ENCODE measurements around the gene TMPRSS4.

GRCh38 chr11:118050208-118050891 lies 26.5 kb upstream of the TMPRSS4 start:
- TF ChIP-seq CTCF (IDR thresholded peaks at IDR 0.05): no peak
- no peak for TF ChIP-seq POLR2AphosphoS5 (IDR thresholded peaks at IDR 0.05)
- TF ChIP-seq POLR2A (IDR thresholded peaks at IDR 0.05): no peak
- TF ChIP-seq EP300 (IDR thresholded peaks at IDR 0.05; ENCODE audit: low read depth): no peak
